Measurements from ENCODE around the gene SEL1L3.

The SEL1L3 gene

GRCh38 chr4:25845841-25846653 lies 16.7 kb downstream of the SEL1L3 start:
- FAIRE-seq: no peak

- no peak for FAIRE-seq
Measured at GRCh38 chr4:25844961-25845712, 17.7 kb downstream of the SEL1L3 start.

- FAIRE-seq: no peak
Measured at GRCh38 chr4:25843340-25844097, 19.3 kb downstream of the SEL1L3 start.

- no peak for FAIRE-seq
Measured at GRCh38 chr4:25842229-25842845, 20.5 kb downstream of the SEL1L3 start.

GRCh38 chr4:25839687-25840086 lies 23.1 kb downstream of the SEL1L3 start:
- FAIRE-seq: no peak

GRCh38 chr4:25839233-25839632 lies 23.6 kb downstream of the SEL1L3 start:
- no peak for FAIRE-seq

- FAIRE-seq: no peak
Measured at GRCh38 chr4:25838526-25838925, 24.3 kb downstream of the SEL1L3 start.

- FAIRE-seq: no peak
Measured at GRCh38 chr4:25837107-25837506, 25.7 kb downstream of the SEL1L3 start.

- no peak for FAIRE-seq
Measured at GRCh38 chr4:25835384-25835783, 27.4 kb downstream of the SEL1L3 start.

GRCh38 chr4:25834411-25835107 lies 28.2 kb downstream of the SEL1L3 start:
- FAIRE-seq: no peak

- no peak for FAIRE-seq
Measured at GRCh38 chr4:25830548-25830947, 32.2 kb downstream of the SEL1L3 start.

GRCh38 chr4:25827897-25828296 lies 34.9 kb downstream of the SEL1L3 start:
- no peak for FAIRE-seq

- no peak for FAIRE-seq
Measured at GRCh38 chr4:25827373-25827772, 35.4 kb downstream of the SEL1L3 start.

GRCh38 chr4:25826074-25826752 lies 36.6 kb downstream of the SEL1L3 start:
- no peak for FAIRE-seq

- FAIRE-seq: no peak
Measured at GRCh38 chr4:25823632-25824031, 39.2 kb downstream of the SEL1L3 start.

- no peak for FAIRE-seq
Measured at GRCh38 chr4:25821899-25822298, 40.9 kb downstream of the SEL1L3 start.

- FAIRE-seq: no peak
Measured at GRCh38 chr4:25821267-25821666, 41.5 kb downstream of the SEL1L3 start.

GRCh38 chr4:25818876-25819275 lies 43.9 kb downstream of the SEL1L3 start:
- FAIRE-seq: no peak

GRCh38 chr4:25818371-25818871 lies 44.4 kb downstream of the SEL1L3 start:
- no peak for FAIRE-seq

GRCh38 chr4:25817059-25817681 lies 45.6 kb downstream of the SEL1L3 start:
- FAIRE-seq: no peak

- FAIRE-seq: no peak
Measured at GRCh38 chr4:25816591-25817058, 46.2 kb downstream of the SEL1L3 start.
